Astrocyte of the spinal cord (primary cell): ENCODE measurements around the gene KIR3DL1.
"Not testable (repeated sequence)": the region's sequence is repeated elsewhere in the genome, so short reads cannot be mapped to it uniquely, and the experiment has no call there.

Experiments
- DNase-seq: peaks from one replicate; pipeline ENCODE4 v3.0.0; 2011; ENCODE audit warnings: low read depth, low spot score
- H3K4me3 ChIP-seq: 2 replicates; pipeline ENCODE4 v1.5.1; 2011; ENCODE audit warnings: low read depth, mild to moderate bottlenecking, low read length, moderate library complexity
- CTCF ChIP-seq: IDR thresholded peaks from 2 replicates; pipeline ENCODE4 v1.5.1; 2012; ENCODE audit warnings: low read depth, mild to moderate bottlenecking, low read length, inconsistent platforms
- in situ Hi-C: cut with HindIII; loops from 2 replicates; pipeline ENCODE4 v1.10.0; 2017; ENCODE audit warnings: low sequenced_read_pairs

The KIR3DL1 gene

GRCh38 chr19:54850930-54851329 is 34.7 kb downstream of the KIR3DL1 start:
- no peak for TF ChIP-seq CTCF
- no peak overlapping the region for H3K4me3 ChIP-seq
- in situ Hi-C loops, result no loop called here
- no peak for DNase-seq

- no peak for TF ChIP-seq CTCF
- in situ Hi-C loops, result no loop called here
Observed at GRCh38 chr19:54851353-54851752, 35.1 kb downstream of the KIR3DL1 start.

GRCh38 chr19:54855241-54855640 is 39.0 kb downstream of the KIR3DL1 start:
- DNase-seq, in situ Hi-C loops, H3K4me3 ChIP-seq: not testable (repeated sequence)

More at GRCh38 chr19:54851353-54851752, 35.1 kb downstream of the KIR3DL1 start:
- no peak for DNase-seq
- no peak overlapping the region for H3K4me3 ChIP-seq

GRCh38 chr19:54858476-54858875 is 42.2 kb downstream of the KIR3DL1 start:
- DNase-seq, H3K4me3 ChIP-seq, in situ Hi-C loops: not testable (repeated sequence)

GRCh38 chr19:54859421-54859820 is 43.2 kb downstream of the KIR3DL1 start:
- DNase-seq, H3K4me3 ChIP-seq, in situ Hi-C loops: not testable (repeated sequence)

GRCh38 chr19:54863459-54863858 is 47.2 kb downstream of the KIR3DL1 start:
- in situ Hi-C loops, H3K4me3 ChIP-seq, DNase-seq: not testable (repeated sequence)

- no peak for TF ChIP-seq CTCF
- DNase-seq, result no peak
- no peak overlapping the region for H3K4me3 ChIP-seq
- in situ Hi-C loops, result no loop called here
Observed at GRCh38 chr19:54871696-54872095, 55.4 kb downstream of the KIR3DL1 start.

- no peak for DNase-seq
- in situ Hi-C loops, result no loop called here
- TF ChIP-seq CTCF, result no peak
- H3K4me3 ChIP-seq, result no peak within 1 kb of the TSS
Observed at GRCh38 chr19:54873990-54874389, 57.7 kb downstream of the KIR3DL1 start, which contains the start of gene FCAR. TSS of gene FCAR (plus strand) at chr19:54874235. CDS start at chr19:54874290, 55 bp downstream.

- TF ChIP-seq CTCF, result no peak
- H3K4me3 ChIP-seq, result no peak overlapping the region
- no peak for DNase-seq
- in situ Hi-C loops, result no loop called here
Observed at GRCh38 chr19:54875506-54875905, 59.2 kb downstream of the KIR3DL1 start.
